Glutamatergic neuron (in vitro differentiated cells): ENCODE results near the gene PRSS22. TPM values are rescaled to one million over a fixed set of nuclear protein-coding genes. Genes with fewer than 3 reads are reported as not detected.
"Not testable (repeated sequence)": the region's sequence is repeated elsewhere in the genome, so short reads cannot be mapped to it uniquely, and the experiment has no call there.

Experiments used
- DNase-seq: peaks from one replicate; pipeline ENCODE4 v3.0.0; 2022
- H3K27ac Mint-ChIP-seq: one replicate; pipeline ENCODE4 v1.8.0; 2020; ENCODE audit warnings: mild to moderate bottlenecking, mixed read lengths, inconsistent platforms; ENCODE audit not compliant: unreplicated experiment
- H3K27me3 Mint-ChIP-seq: one replicate; pipeline ENCODE4 v1.8.0; 2020; ENCODE audit warnings: mild to moderate bottlenecking, moderate library complexity, mixed read lengths, inconsistent platforms; ENCODE audit not compliant: unreplicated experiment
- H3K36me3 Mint-ChIP-seq: one replicate; pipeline ENCODE4 v1.8.0; 2020; ENCODE audit warnings: mild to moderate bottlenecking, mixed read lengths, inconsistent platforms; ENCODE audit not compliant: unreplicated experiment
- H3K4me1 Mint-ChIP-seq: one replicate; pipeline ENCODE4 v1.8.0; 2020; ENCODE audit warnings: mild to moderate bottlenecking, low read depth, mixed read lengths, inconsistent platforms; ENCODE audit not compliant: unreplicated experiment
- H3K4me3 Mint-ChIP-seq: one replicate; pipeline ENCODE4 v1.8.0; 2020; ENCODE audit warnings: mild to moderate bottlenecking, mixed read lengths, inconsistent platforms; ENCODE audit not compliant: unreplicated experiment
- H3K9me3 Mint-ChIP-seq: one replicate; pipeline ENCODE4 v1.8.0; 2020; ENCODE audit warnings: mild to moderate bottlenecking, moderate library complexity, mixed read lengths, inconsistent platforms; ENCODE audit not compliant: unreplicated experiment
- long read RNA-seq: library from polyadenylated mRNA; unstranded; transcript quantifications from one replicate; pipeline ENCODE4 v2.0.0, GENCODE V29; 2020; ENCODE audit not compliant: unreplicated experiment
- total RNA-seq: library from RNA; stranded (reverse); fragmentation: NEBNext Ultra II Directional; extraction: Animal tissue kit (Norgen Biotek cat#: 25700); gene quantifications from one replicate; pipeline ENCODE4 v1.2.1, GENCODE V29; 2021; ENCODE audit not compliant: unreplicated experiment
- TF ChIP-seq, protein P1 (sequence below): fragments of 200-600 bp; sonication (generic); IDR thresholded peaks from one replicate; pipeline ENCODE4 v1.5.0; 2021; ENCODE audit not compliant: partially characterized antibody, unreplicated experiment

PRSS22 gene
- total RNA-seq: not detected
- long read RNA-seq: 0 reads

GRCh38 chr16:2857451-2858244 lies at the start of gene PRSS22:
Gene PRSS22 (minus strand): TSS chr16:2858170. CDS start chr16:2858104, 66 bp downstream.
- DNase-seq: peak; percentile 28
- TF ChIP-seq, protein P1, sequence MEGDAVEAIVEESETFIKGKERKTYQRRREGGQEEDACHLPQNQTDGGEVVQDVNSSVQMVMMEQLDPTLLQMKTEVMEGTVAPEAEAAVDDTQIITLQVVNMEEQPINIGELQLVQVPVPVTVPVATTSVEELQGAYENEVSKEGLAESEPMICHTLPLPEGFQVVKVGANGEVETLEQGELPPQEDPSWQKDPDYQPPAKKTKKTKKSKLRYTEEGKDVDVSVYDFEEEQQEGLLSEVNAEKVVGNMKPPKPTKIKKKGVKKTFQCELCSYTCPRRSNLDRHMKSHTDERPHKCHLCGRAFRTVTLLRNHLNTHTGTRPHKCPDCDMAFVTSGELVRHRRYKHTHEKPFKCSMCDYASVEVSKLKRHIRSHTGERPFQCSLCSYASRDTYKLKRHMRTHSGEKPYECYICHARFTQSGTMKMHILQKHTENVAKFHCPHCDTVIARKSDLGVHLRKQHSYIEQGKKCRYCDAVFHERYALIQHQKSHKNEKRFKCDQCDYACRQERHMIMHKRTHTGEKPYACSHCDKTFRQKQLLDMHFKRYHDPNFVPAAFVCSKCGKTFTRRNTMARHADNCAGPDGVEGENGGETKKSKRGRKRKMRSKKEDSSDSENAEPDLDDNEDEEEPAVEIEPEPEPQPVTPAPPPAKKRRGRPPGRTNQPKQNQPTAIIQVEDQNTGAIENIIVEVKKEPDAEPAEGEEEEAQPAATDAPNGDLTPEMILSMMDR: no peak
- H3K27me3 Mint-ChIP-seq: peaks cover 6% of the 10 kb centered on the region
- peak within 1 kb of the TSS; percentile 75 for H3K4me3 Mint-ChIP-seq
- H3K4me1 Mint-ChIP-seq: peaks cover 2% of the 10 kb centered on the region
- H3K27ac Mint-ChIP-seq: no peak within 1 kb of the TSS
- H3K9me3 Mint-ChIP-seq: peaks cover 3% of the 10 kb centered on the region
- peaks cover 7% of the 10 kb centered on the region for H3K36me3 Mint-ChIP-seq

DNA sequence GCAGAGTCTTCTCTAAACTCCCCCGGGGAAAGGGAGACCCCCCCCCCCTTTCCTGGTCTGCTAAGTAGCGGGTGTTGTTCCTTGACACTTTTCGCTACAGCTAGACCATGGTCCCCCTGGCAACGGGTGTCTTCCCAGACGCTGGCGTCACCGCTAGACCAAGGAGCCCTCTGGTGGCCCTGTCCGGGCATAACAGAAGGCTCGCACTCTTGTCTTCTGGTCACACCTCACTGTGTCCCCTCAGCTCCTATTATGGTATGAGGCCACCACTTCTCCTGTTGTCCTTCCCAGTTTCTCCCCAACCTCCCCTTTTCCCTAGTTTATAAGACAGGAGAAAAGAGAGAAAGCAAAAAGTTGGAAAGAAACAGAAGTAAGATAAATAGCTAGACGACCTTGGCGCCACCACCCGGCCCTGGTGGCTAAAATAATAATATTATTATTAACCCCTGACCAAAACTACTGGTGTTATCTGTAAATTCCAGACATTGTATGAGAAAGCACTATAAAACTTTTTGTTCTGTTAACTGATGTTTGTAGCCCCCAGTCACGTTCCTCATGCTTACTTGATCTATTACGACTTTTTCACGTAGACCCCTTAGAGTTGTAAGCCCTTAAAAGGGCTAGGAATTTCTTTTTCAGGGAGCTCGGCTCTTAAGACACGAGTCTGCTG lies 49.2 kb upstream of the PRSS22 start:
- peak; percentile 61 for DNase-seq
- not testable (repeated sequence) for H3K36me3 Mint-ChIP-seq, H3K27me3 Mint-ChIP-seq, H3K27ac Mint-ChIP-seq, H3K9me3 Mint-ChIP-seq
- TF ChIP-seq, protein P1: peak; percentile 28
- peak overlapping the region; percentile 14 for H3K4me3 Mint-ChIP-seq
- H3K4me1 Mint-ChIP-seq: peaks cover 12% of the 10 kb centered on the region

GRCh38 chr16:2905988-2906387 lies 48.0 kb upstream of the PRSS22 start:
- DNase-seq: no peak
- Mint-ChIP-seq H3K27me3 (no peaks in the 10 kb centered on the region), H3K9me3 (peaks cover 7% of the 10 kb centered on the region), H3K4me1 (peaks cover 12% of the 10 kb centered on the region), H3K27ac (peak overlapping the region; percentile 99), H3K36me3 (no peaks in the 10 kb centered on the region), H3K4me3 (peak overlapping the region; percentile 89)
- TF ChIP-seq, protein P1: no peak

DNA sequence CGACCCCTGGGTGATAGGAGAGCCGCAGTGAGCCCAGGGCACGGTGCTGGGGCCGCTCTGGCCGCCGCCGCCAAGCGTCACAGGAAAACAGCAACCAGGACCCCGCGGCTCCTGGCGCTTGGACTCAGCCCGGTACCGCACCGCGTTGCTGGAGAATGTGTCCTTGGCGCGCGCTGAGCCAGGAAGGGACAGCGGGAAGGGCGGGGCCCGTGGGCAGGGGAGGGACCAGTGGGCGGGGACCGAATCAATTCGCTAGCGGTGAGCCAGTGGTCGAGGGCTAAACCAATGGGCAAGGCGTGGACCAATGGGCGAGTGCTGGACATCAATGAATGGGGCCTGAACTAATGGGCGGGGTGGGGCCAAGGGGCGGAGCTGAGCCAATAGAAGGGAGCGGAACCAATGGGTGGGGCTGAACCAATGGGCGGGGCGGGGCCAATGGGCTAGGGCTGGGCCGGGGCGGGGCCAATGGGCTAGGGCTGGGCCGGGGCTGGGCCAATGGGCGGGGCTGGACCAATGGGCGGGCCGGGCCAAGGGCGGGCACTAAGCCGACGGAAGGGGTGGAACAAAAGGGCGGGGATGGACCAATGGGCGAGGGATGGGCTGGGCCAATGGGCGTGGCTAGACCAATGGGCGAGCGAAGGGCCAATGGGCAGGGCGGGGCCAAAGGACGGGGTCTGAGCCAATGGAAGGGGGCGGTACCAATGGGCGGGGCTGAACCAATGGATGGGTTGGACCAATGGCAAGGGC lies 47.4 kb upstream of the PRSS22 start:
- TF ChIP-seq, protein P1: no peak

More for the DNA sequence above, 47.4 kb upstream of the PRSS22 start:
- Mint-ChIP-seq H3K27me3 (no peaks in the 10 kb centered on the region), H3K9me3 (peaks cover 9% of the 10 kb centered on the region), H3K36me3 (no peaks in the 10 kb centered on the region), H3K4me3 (peak overlapping the region; percentile 94), H3K27ac (peak overlapping the region; percentile 99), H3K4me1 (peaks cover 12% of the 10 kb centered on the region)
- peak; percentile 100 for DNase-seq
